DND-41 (cell line): ENCODE results near the gene NTRK1.

Experiments
- ATAC-seq: fragments of 200-7000 bp; cut with Tn5 transposase; 3 replicates; pipeline ENCODE4 v1.9.1; 2021; ENCODE audit warnings: low read depth; ENCODE audit not compliant: insufficient read depth
- DNase-seq: peaks from one replicate; pipeline ENCODE4 v3.0.0-alpha.2; 2020
- H2AFZ ChIP-seq: 2 replicates; pipeline ENCODE4 v1.6.0; 2012; ENCODE audit warnings: low read depth, low read length
- H3K27ac ChIP-seq: 2 replicates; pipeline ENCODE4 v1.5.1; 2012; ENCODE audit warnings: low read length, inconsistent platforms
- H3K27me3 ChIP-seq: fragments of 200-600 bp; sonication (generic); 2 replicates; pipeline ENCODE4 v1.6.0; 2012; ENCODE audit warnings: low read length, mild to moderate bottlenecking, inconsistent platforms; ENCODE audit not compliant: insufficient read depth, poor library complexity
- H3K36me3 ChIP-seq: 2 replicates; pipeline ENCODE4 v1.5.1; 2012; ENCODE audit warnings: low read length, inconsistent platforms; ENCODE audit not compliant: insufficient read depth
- H3K4me1 ChIP-seq: 2 replicates; pipeline ENCODE4 v1.5.1; 2012; ENCODE audit warnings: mild to moderate bottlenecking, low read length; ENCODE audit not compliant: insufficient read depth
- H3K4me2 ChIP-seq: 2 replicates; pipeline ENCODE4 v1.6.0; 2012; ENCODE audit warnings: mild to moderate bottlenecking, moderate library complexity, low read length, inconsistent platforms; ENCODE audit not compliant: insufficient read depth
- H3K4me3 ChIP-seq, 2 experiments: fragments of 200-600 bp in 1 of 2; shearing (Covaris generic) in 1 of 2; 2 replicates each; pipeline ENCODE4 v1.5.1; 2012 to 2016; ENCODE audit warnings: inconsistent platforms in 2 of 2, low read length in 2 of 2, mild to moderate bottlenecking in 2 of 2, low read depth in 1 of 2, moderate library complexity in 1 of 2
- H3K79me2 ChIP-seq: 2 replicates; pipeline ENCODE4 v1.6.0; 2012; ENCODE audit warnings: low read length, inconsistent platforms; ENCODE audit not compliant: insufficient read depth
- H3K9ac ChIP-seq: 2 replicates; pipeline ENCODE4 v1.6.0; 2012; ENCODE audit warnings: low read depth, mild to moderate bottlenecking, inconsistent platforms, low read length, moderate library complexity
- H3K9me3 ChIP-seq: 2 replicates; pipeline ENCODE4 v1.5.1; 2012; ENCODE audit warnings: low read length, moderate library complexity, mild to moderate bottlenecking, inconsistent platforms; ENCODE audit not compliant: insufficient read depth, severe bottlenecking
- H4K20me1 ChIP-seq: 2 replicates; pipeline ENCODE4 v1.6.0; 2012; ENCODE audit warnings: low read length; ENCODE audit not compliant: insufficient read depth
- EZH2 ChIP-seq: IDR thresholded peaks from 3 replicates; pipeline ENCODE4 v1.6.1; 2012; ENCODE audit warnings: borderline replicate concordance, low read depth, mild to moderate bottlenecking, moderate library complexity, low read length, inconsistent platforms; ENCODE audit not compliant: severe bottlenecking
- TF ChIP-seq, protein P1 (sequence below): IDR thresholded peaks from 2 replicates; pipeline ENCODE4 v1.5.1; 2012; ENCODE audit warnings: borderline replicate concordance, low read length, moderate library complexity, mild to moderate bottlenecking; ENCODE audit not compliant: poor library complexity, severe bottlenecking; ENCODE audit errors: extremely low read depth

Gene NTRK1

DNA sequence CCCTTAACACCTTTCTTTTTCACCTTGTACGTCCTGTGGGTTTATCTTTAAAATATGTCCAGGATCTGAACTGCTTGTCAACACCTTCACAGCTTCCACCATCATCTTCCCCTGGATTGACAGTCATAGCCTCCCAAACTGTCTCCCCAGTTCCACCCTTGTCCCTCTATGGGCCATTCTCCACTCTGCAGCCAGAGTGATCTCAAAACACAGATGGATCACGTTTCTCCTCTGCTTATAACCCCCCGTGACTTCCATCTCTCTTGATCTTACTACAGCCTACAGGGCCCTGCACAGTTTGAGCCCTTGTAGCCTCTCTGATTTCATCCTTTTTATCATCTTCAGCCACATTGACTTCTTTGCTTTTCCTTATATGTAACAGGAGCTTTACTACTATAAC lies 6.0 kb upstream of the NTRK1 start:
- Histone ChIP-seq H3K27ac (no peak overlapping the region), H3K9ac (no peak overlapping the region), H3K4me2 (no peak overlapping the region), H4K20me1 (peaks cover 3% of the 10 kb centered on the region; the same call in 1 of the 2 replicates), H3K9me3 (no peaks in the 10 kb centered on the region), H3K79me2 (no peaks in the 10 kb centered on the region), H3K4me3 (no peak overlapping the region), H3K4me1 (no peaks in the 10 kb centered on the region), H2AFZ (no peak overlapping the region), H3K27me3 (peaks cover 32% of the 10 kb centered on the region), H3K36me3 (no peaks in the 10 kb centered on the region)
- ATAC-seq (no peak), DNase-seq (no peak)
- no peak for TF ChIP-seq EZH2
- TF ChIP-seq, protein P1, sequence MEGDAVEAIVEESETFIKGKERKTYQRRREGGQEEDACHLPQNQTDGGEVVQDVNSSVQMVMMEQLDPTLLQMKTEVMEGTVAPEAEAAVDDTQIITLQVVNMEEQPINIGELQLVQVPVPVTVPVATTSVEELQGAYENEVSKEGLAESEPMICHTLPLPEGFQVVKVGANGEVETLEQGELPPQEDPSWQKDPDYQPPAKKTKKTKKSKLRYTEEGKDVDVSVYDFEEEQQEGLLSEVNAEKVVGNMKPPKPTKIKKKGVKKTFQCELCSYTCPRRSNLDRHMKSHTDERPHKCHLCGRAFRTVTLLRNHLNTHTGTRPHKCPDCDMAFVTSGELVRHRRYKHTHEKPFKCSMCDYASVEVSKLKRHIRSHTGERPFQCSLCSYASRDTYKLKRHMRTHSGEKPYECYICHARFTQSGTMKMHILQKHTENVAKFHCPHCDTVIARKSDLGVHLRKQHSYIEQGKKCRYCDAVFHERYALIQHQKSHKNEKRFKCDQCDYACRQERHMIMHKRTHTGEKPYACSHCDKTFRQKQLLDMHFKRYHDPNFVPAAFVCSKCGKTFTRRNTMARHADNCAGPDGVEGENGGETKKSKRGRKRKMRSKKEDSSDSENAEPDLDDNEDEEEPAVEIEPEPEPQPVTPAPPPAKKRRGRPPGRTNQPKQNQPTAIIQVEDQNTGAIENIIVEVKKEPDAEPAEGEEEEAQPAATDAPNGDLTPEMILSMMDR, result no peak

DNA sequence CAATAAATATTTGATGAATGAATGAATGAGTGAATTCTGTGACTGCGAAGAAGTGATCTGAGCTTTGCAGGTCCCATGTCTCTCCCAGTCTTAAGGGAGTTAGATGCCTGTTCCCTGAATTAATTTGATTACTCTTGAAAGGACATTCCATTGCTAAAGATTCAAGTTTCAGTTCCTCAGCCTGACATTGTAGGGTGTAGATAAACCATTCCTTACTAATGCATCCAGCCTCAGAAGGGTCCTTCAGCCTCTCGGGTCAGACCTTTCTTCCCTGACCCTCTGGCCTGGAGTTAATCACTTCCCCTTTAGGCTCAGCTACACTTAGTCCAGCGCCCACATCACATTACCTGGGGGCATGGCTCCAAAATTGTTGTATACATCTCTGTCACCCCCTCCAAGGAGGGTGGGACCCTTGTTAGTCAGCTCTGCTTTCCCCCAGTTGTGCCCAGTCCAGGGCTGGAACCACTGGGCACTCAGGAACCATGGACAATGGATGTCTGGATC lies 4.3 kb upstream of the NTRK1 start:
- peaks cover 49% of the 10 kb centered on the region for H3K27me3 ChIP-seq
- H3K4me2 ChIP-seq, result no peak overlapping the region

DNA sequence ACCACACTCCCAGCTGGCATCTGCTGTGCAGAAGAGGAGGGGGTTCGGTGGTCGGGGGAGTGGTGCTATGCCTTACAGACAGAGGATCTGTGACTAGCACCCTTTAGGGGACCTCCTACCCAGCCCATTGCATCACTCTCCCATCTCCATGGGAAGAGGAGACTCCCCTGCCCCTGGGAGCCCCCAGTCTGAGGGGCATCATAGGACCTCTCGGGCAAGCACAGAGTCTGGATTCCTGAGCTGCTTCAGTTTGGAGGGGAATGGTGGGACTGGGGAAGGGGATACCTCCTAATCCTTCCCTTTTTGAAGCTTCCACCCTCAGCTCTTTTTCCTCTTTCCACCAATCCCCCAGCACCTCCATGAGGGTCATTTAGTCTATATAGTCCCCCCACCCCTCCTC lies 3.1 kb upstream of the NTRK1 start:
- H3K4me3 ChIP-seq, result no peak overlapping the region
- no peak overlapping the region for H2AFZ ChIP-seq
- H3K36me3 ChIP-seq, result no peaks in the 10 kb centered on the region
- no peak overlapping the region for H3K9ac ChIP-seq
- H3K27ac ChIP-seq, result no peak overlapping the region
- DNase-seq, result no peak
- TF ChIP-seq, protein P1, result no peak
- no peak for TF ChIP-seq EZH2
- peaks cover 20% of the 10 kb centered on the region for H3K4me1 ChIP-seq
- H3K9me3 ChIP-seq, result no peaks in the 10 kb centered on the region
- H4K20me1 ChIP-seq, result peaks cover 7% of the 10 kb centered on the region
- peaks cover 56% of the 10 kb centered on the region for H3K27me3 ChIP-seq
- no peak for ATAC-seq
- no peaks in the 10 kb centered on the region for H3K79me2 ChIP-seq
- no peak overlapping the region for H3K4me2 ChIP-seq

More for the DNA sequence above, 4.3 kb upstream of the NTRK1 start:
- Histone ChIP-seq H4K20me1 (peaks cover 7% of the 10 kb centered on the region), H3K9ac (no peak overlapping the region), H3K79me2 (no peaks in the 10 kb centered on the region), H3K4me3 (no peak overlapping the region), H3K4me1 (peaks cover 13% of the 10 kb centered on the region), H3K27ac (no peak overlapping the region), H3K9me3 (no peaks in the 10 kb centered on the region), H2AFZ (no peak overlapping the region), H3K36me3 (no peaks in the 10 kb centered on the region)
- DNase-seq, result no peak
- ATAC-seq, result no peak
- TF ChIP-seq, protein P1, result no peak

DNA sequence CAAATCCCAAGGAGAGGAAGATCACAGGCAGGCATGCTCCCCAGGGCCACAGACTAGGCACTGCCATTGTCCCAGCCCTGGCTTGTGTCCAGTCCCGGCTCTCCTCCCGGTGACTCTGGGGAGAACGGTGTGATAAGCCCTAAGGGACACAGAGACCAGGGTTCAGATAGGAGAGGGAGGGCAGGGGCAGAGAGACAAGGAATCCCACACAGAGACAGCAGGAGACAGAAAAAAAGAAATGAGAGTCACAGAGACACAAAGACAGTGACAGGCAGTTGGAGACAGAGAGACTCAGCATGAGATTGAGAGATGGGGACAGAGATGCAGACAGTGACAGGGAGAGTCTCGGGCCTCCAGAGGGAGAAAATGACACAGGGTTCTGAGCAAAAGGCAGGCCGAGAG lies 2.1 kb upstream of the NTRK1 start:
- H3K4me2 ChIP-seq, result no peak overlapping the region
- TF ChIP-seq EZH2, result no peak
- TF ChIP-seq, protein P1, result no peak
- H3K9me3 ChIP-seq, result no peaks in the 10 kb centered on the region
- no peak for ATAC-seq
- H3K9ac ChIP-seq, result no peak overlapping the region
- no peak overlapping the region for H2AFZ ChIP-seq
- H3K36me3 ChIP-seq, result no peaks in the 10 kb centered on the region
- no peak overlapping the region for H3K4me3 ChIP-seq
- peaks cover 20% of the 10 kb centered on the region for H3K4me1 ChIP-seq
- no peak overlapping the region for H3K27ac ChIP-seq
- peaks cover 53% of the 10 kb centered on the region for H3K27me3 ChIP-seq
- peaks cover 7% of the 10 kb centered on the region for H4K20me1 ChIP-seq
- no peaks in the 10 kb centered on the region for H3K79me2 ChIP-seq
- DNase-seq, result no peak
